GM13976 (cell line): ENCODE results near the gene TSHZ2.

Source experiments
- DNase-seq: peaks from one replicate; pipeline ENCODE4 v3.0.0; 2012; ENCODE audit warnings: low spot score
- in situ Hi-C: fragments of 300-500 bp; cut with MboI; formaldehyde crosslinking; loops from one replicate; pipeline ENCODE4 v1.12.0; 2022; ENCODE audit warnings: low sequenced_read_pairs, mixed read lengths, inconsistent platforms; ENCODE audit not compliant: unreplicated experiment
- TF ChIP-seq, protein P1 (sequence below): IDR thresholded peaks from 2 replicates; pipeline ENCODE4 v1.5.1; 2012; ENCODE audit warnings: borderline replicate concordance, mild to moderate bottlenecking; ENCODE audit not compliant: insufficient read depth; ENCODE audit errors: extremely low read depth, missing control alignments, control extremely low read depth

Gene TSHZ2

DNA sequence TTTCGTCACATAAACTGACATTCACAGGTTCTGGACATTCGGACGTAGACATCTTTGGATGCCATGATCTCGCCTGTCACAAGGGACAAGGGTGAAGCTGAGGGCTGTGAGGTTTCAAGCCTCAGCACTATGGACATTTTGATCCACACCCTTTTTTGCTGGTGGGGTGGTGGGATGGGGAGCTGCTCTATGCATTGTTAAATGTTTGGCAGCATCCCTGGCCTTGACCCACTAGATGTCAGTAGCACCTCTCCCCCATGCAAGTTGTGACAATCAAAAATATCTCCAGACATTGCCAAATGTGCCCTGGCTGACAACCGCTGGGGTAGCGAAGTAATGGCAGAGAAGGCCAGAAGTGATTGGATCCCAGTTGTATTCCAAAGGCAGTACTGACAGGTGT is 229.4 kb downstream of the TSHZ2 start:
- TF ChIP-seq, protein P1, sequence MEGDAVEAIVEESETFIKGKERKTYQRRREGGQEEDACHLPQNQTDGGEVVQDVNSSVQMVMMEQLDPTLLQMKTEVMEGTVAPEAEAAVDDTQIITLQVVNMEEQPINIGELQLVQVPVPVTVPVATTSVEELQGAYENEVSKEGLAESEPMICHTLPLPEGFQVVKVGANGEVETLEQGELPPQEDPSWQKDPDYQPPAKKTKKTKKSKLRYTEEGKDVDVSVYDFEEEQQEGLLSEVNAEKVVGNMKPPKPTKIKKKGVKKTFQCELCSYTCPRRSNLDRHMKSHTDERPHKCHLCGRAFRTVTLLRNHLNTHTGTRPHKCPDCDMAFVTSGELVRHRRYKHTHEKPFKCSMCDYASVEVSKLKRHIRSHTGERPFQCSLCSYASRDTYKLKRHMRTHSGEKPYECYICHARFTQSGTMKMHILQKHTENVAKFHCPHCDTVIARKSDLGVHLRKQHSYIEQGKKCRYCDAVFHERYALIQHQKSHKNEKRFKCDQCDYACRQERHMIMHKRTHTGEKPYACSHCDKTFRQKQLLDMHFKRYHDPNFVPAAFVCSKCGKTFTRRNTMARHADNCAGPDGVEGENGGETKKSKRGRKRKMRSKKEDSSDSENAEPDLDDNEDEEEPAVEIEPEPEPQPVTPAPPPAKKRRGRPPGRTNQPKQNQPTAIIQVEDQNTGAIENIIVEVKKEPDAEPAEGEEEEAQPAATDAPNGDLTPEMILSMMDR = no peak
- in situ Hi-C loops = no loop called here
- no peak for DNase-seq

DNA sequence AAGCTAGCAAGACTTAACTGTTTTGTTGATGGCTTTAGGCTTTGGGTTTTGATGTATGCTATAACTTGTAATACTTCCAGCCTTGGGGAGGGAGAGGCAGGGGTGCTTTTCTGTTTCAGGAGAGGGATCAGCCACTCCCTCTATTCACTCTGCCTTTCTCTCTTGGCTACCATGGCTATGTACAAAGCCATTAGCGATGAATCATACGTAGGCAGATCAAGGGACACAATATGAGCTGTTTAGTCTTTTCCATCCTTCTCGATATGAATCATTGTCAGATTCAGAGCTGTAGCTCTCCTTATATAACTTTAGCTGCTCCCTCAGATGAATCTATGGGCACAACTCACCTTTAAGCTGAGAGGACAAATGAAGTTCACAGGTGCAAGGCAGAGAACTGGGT is 230.6 kb downstream of the TSHZ2 start:
- TF ChIP-seq, protein P1 = no peak
- DNase-seq = no peak
- in situ Hi-C loops = no loop called here

DNA sequence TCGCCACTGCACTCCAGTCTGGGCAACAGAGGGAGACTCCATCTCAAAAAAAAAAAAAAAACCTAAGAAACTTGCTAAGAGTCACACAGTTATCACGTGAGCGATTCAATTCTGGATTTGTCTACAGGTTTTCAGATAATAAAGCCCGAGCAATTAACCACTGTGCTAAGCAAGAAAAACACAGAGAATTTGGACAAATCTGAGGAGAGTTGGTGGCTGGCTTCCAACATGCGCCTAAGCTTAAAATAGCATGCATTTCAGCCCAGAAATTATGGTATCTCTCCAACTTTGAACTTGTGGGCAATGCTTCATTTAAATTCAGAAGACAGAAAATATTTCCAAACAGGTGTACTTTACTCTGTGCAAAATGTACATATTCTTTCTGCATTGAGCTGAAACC is 232.9 kb downstream of the TSHZ2 start:
- no peak for DNase-seq
- TF ChIP-seq, protein P1 = no peak
- in situ Hi-C loops = no loop called here

DNA sequence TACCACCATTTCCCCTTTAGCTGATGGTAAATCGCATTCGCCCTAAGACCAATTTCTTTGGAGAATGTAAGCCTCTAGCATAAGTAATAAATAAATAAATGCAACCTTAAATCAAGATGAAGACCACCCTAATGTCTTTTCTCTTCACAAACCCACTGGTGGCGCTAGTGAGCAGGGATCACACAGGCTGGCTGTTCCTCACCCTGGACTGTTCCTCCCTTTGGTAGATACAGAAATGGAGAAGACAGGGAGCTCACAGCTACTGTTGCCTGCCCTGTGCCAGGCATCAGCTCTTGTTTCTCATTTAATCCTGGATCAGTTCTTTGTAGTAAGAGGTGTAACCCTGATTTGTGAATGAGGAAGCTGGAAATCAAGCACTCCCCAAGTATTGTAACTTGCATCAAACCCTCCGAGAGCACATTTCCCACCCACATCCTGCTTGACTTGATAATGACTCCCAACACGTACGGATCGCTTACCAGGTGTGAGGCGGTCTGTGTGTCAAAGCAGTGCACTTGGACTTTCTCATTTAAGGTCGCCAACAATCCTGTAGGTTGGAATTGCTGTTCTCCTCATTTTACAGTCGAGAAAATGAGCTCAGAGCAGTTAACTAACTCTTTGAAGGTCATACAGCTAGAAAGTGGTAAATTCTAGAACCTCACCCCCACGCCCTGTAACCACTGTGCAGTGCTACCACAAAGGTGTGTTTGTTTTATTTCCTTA is 236.1 kb downstream of the TSHZ2 start:
- in situ Hi-C loops = no loop called here
- TF ChIP-seq, protein P1 = no peak
- no peak for DNase-seq

DNA sequence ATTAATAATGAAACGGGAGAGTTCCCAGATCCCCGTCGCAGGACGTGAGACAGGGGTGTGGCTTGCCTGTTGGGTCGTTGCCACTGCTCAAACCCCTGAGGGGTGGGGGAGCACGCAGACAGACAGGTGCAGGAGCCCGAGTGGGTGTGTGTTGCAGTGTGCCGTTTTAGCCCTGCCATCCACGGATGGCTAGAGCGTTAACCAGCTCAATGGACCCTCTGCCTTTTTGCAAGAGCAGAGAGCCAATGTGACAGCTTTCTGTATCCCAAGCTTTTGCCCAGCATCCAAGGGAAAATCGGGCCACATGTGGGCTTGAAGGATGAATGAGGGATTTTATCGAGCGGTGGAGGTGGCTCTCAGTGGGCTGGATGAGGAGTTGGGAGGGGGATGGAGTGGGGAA is 237.9 kb downstream of the TSHZ2 start:
- TF ChIP-seq, protein P1 = no peak
- no peak for DNase-seq
- in situ Hi-C loops = no loop called here

DNA sequence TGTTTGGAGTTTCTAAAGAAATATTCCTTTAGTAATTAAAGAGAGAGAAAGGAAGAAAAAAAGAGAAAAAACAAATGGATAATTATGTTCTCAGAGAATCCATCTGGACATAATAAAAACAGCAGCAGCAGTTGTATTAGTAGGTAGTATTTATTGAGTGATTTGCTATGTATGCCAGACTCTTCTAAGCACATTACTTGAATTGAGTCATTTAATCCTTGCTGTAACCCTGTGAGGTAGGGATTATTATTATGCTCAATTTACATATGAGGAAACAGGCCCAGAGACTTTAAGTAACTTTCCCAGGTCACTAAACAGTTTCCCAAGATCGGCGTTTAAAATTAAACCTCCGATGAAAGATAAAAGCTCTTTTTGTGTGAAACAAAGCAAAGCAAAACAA is 238.8 kb downstream of the TSHZ2 start:
- in situ Hi-C loops = no loop called here
- TF ChIP-seq, protein P1 = no peak
- DNase-seq = no peak
